GM12878 (cell line): ENCODE results near the gene ALDH1L2. TPM values are rescaled to one million over a fixed set of nuclear protein-coding genes. Genes with fewer than 3 reads are reported as not detected.
"Not testable (repeated sequence)": the region's sequence is repeated elsewhere in the genome, so short reads cannot be mapped to it uniquely, and the experiment has no call there.

ENCODE experiments used
- ATAC-seq: fragments of 200-7000 bp; cut with Tn5 transposase; 3 replicates; pipeline ENCODE4 v1.9.1; 2020; ENCODE audit warnings: mild to moderate bottlenecking, moderate library complexity
- BruUV-seq: library from RNA; stranded (reverse); fragments of 400-500 nt; replicated peaks from 2 replicates; lab custom pipeline; 2021; lab: Mats Ljungman, UMichigan
- CTCF ChIA-PET: fragments of 300-600 bp; sonication (Branson Sonifier 250); formaldehyde crosslinking; extraction: SDS; loops from one replicate; lab custom pipeline; 2021; ENCODE audit warnings: inconsistent platforms; lab: Yijun Ruan, JAX
- POLR2A ChIA-PET: fragments of 350-600 bp; formaldehyde crosslinking; extraction: SDS; loops from one replicate; lab custom pipeline; 2021; ENCODE audit warnings: inconsistent platforms; lab: Charles Lee
- RAD21 ChIA-PET: fragments of 300-600 bp; sonication (Branson Sonifier 250); formaldehyde crosslinking; loops from one replicate; lab custom pipeline; 2023; ENCODE audit warnings: antibody characterized with exemption; ENCODE audit not compliant: unreplicated experiment; lab: Charles Lee
- SMC1A ChIA-PET: fragments of 300-600 bp; sonication (Branson Sonifier 250); formaldehyde crosslinking; loops from one replicate; lab custom pipeline; 2023; ENCODE audit not compliant: unreplicated experiment, uncharacterized antibody; lab: Charles Lee
- DNase-seq: peaks from one replicate; pipeline ENCODE4 v3.0.0-alpha.2; 2011; ENCODE audit warnings: low read depth, low spot score
- FAIRE-seq: peaks from 3 replicates; lab custom pipeline; 2011; peaks lifted over from hg19 to GRCh38; lab: Jason Lieb, UNC
- H2AFZ ChIP-seq: 2 replicates; pipeline ENCODE4 v1.6.0; 2011; ENCODE audit warnings: low read depth, low read length, control low read depth; ENCODE audit not compliant: control insufficient read depth
- H3K27ac ChIP-seq: 2 replicates; pipeline ENCODE4 v1.5.1; 2011; ENCODE audit warnings: control low read depth; ENCODE audit not compliant: control insufficient read depth, insufficient read depth
- H3K27me3 ChIP-seq, 2 experiments: replicated peaks in 1 of 2; 2 replicates each; pipeline versions ENCODE4 v1.6.0 to v1.6.1; 2011; ENCODE audit warnings: low read length in 1 of 2; ENCODE audit not compliant: control insufficient read depth in 2 of 2, insufficient read depth in 2 of 2
- H3K36me3 ChIP-seq, 2 experiments: 2 replicates each; pipeline ENCODE4 v1.5.1; 2011; ENCODE audit warnings: low read length in 1 of 2; ENCODE audit not compliant: control insufficient read depth in 2 of 2, insufficient read depth in 2 of 2
- H3K4me1 ChIP-seq: 2 replicates; pipeline ENCODE4 v1.6.1; 2011; ENCODE audit warnings: mild to moderate bottlenecking, low read length, moderate library complexity, mixed read lengths; ENCODE audit not compliant: control insufficient read depth, insufficient read depth
- H3K4me2 ChIP-seq: 2 replicates; pipeline ENCODE4 v1.6.0; 2011; ENCODE audit warnings: control low read depth; ENCODE audit not compliant: control insufficient read depth, insufficient read depth
- H3K4me3 ChIP-seq: fragments of 200-600 bp; sonication (generic); 2 replicates; pipeline ENCODE4 v1.5.1; 2016
- H3K79me2 ChIP-seq: 2 replicates; pipeline ENCODE4 v1.6.0; 2011; ENCODE audit warnings: low read length; ENCODE audit not compliant: control insufficient read depth, insufficient read depth
- H3K9ac ChIP-seq: 2 replicates; pipeline ENCODE4 v1.8.0; 2011; ENCODE audit warnings: low read length, control low read depth, mixed read lengths; ENCODE audit not compliant: control insufficient read depth, insufficient read depth
- H3K9me3 ChIP-seq: replicated peaks from 3 replicates; pipeline ENCODE4 v1.5.1; 2011; ENCODE audit warnings: mild to moderate bottlenecking, low read length; ENCODE audit not compliant: control insufficient read depth, insufficient read depth
- H4K20me1 ChIP-seq: 2 replicates; pipeline ENCODE4 v1.6.0; 2011; ENCODE audit not compliant: control insufficient read depth, insufficient read depth
- IRF4 ChIP-seq: IDR thresholded peaks from 2 replicates; pipeline ENCODE4 v1.6.1; 2011; ENCODE audit warnings: low read depth, low read length
- NFIC ChIP-seq: IDR thresholded peaks from 2 replicates; pipeline ENCODE4 v1.6.1; 2012; ENCODE audit warnings: low read depth, mild to moderate bottlenecking, inconsistent platforms, low read length, moderate library complexity
- POLR2A ChIP-seq: IDR thresholded peaks from 2 replicates; pipeline ENCODE4 v1.6.1; 2011; ENCODE audit warnings: low read depth, mild to moderate bottlenecking, low read length
- POLR2AphosphoS5 ChIP-seq: IDR thresholded peaks from 2 replicates; pipeline ENCODE4 v1.6.1; 2011; ENCODE audit warnings: mild to moderate bottlenecking, low read length, inconsistent platforms
- SIN3A ChIP-seq: IDR thresholded peaks from 2 replicates; pipeline ENCODE4 v1.6.1; 2012; ENCODE audit warnings: low read depth, low read length, improper control_type of control experiment
- TCF12 ChIP-seq: IDR thresholded peaks from 2 replicates; pipeline ENCODE4 v1.6.1; 2011; ENCODE audit warnings: low read depth, mild to moderate bottlenecking, low read length
- ZNF24 ChIP-seq: fragments of 450-650 bp; IDR thresholded peaks from 2 replicates; pipeline ENCODE4 v1.6.1; 2017; ENCODE audit warnings: antibody characterized with exemption, mild to moderate bottlenecking
- ZNF622 ChIP-seq: fragments of 450-650 bp; IDR thresholded peaks from 2 replicates; pipeline ENCODE4 v1.6.1; 2017; ENCODE audit warnings: mild to moderate bottlenecking, inconsistent platforms
- ZSCAN29 ChIP-seq: fragments of 450-650 bp; IDR thresholded peaks from 2 replicates; pipeline ENCODE4 v1.6.1; 2017; ENCODE audit warnings: mild to moderate bottlenecking, moderate library complexity
- WGBS: methylation state at CpG from one replicate; pipeline ENCODE4 v1.1.6; 2016; ENCODE audit warnings: low lambda C conversion rate; ENCODE audit not compliant: insufficient replicate concordance, insufficient coverage; ENCODE audit errors: missing lambda C conversion rate; 5-methylcytosine and 5-hydroxymethylcytosine counted together
- in situ Hi-C: fragments of 300-500 bp; cut with MboI; formaldehyde crosslinking; loops from 9 replicates; pipeline ENCODE4 v1.14.3; 2018; ENCODE audit warnings: mixed read lengths
- intact Hi-C: fragments of 100-400 bp; cut with micrococcal nuclease; formaldehyde crosslinking; loops from one replicate; pipeline ENCODE4 v1.14.2; 2022; ENCODE audit not compliant: unreplicated experiment
- polyA plus RNA-seq, 11 experiments: library from polyadenylated mRNA; depleted of rRNA in 4 of 11; unstranded in 6 of 11; stranded (reverse) in 5 of 11; fragments of >200 nt; fragmentation: Nextera tagmentation in 4 of 11; fragmentation: Illumina TruSeq in 1 of 11; extraction: Ambion mirVana in 4 of 11; extraction: Trizol in 1 of 11; gene quantifications; 1 replicate in 1 of 11; 2 replicates in 10 of 11; pipeline versions ENCODE4 v1.2.1 to v1.2.3, GENCODE V29; 2011 to 2016; ENCODE audit warnings: inconsistent platforms in 2 of 11, missing spikeins in 2 of 11, low read depth in 1 of 11
- total RNA-seq, 4 experiments: library from RNA; depleted of rRNA in 3 of 4; stranded (reverse); fragments of >200 nt in 3 of 4; fragmentation: Illumina TruSeq in 1 of 4; extraction: Trizol in 1 of 4; gene quantifications; 2 replicates each; pipeline versions ENCODE4 v1.2.1 to v1.2.3, GENCODE V29; 2013 to 2021

Gene ALDH1L2
- total and polyA plus RNA-seq, 10 of the 15 experiments (the other 5 are each of a cell fraction or from before 2014, with no cell fraction given) = 0.15 to 13.7 (median 8.5) TPM

GRCh38 chr12:104985206-104985605 lies 99.1 kb downstream of the ALDH1L2 start:
- Histone ChIP-seq H4K20me1 (no peaks in the 10 kb centered on the region), H3K4me1 (0 out of 2 replicates have a peak, but pooled peaks cover 5% of the 10 kb centered on the region), H3K9me3 (peaks cover 6% of the 10 kb centered on the region; the same call in 2 of the 3 replicates), H3K27ac (no peak overlapping the region), H3K79me2 (peaks cover 39% of the 10 kb centered on the region), H3K36me3 (peaks cover 0 to 7% of the 10 kb centered on the region in 2 experiments; a peak in 2 of 4 replicates), H3K9ac (no peak overlapping the region), H3K4me3 (peak overlapping the region; percentile 76), H3K4me2 (peak overlapping the region; percentile 36), H2AFZ (peak overlapping the region; percentile 99; the same call in 1 of the 2 replicates), H3K27me3 (no peaks in the 10 kb centered on the region)
- in situ Hi-C loops = no loop called here
- no peak for TF ChIP-seq IRF4
- no peak for TF ChIP-seq SIN3A
- TF ChIP-seq ZNF622 = no peak
- TF ChIP-seq NFIC = no peak
- no peak for TF ChIP-seq POLR2A
- TF ChIP-seq TCF12 = no peak
- no peak for TF ChIP-seq ZNF24
- TF ChIP-seq ZSCAN29 = no peak
- no peak for TF ChIP-seq POLR2AphosphoS5
- ChIA-PET CTCF (interaction anchor here (1.9 kb wide), 1 partner anchor 26 kb away, joined by 5 read pairs; no protein-coding TSS in a partner anchor), SMC1A (interaction anchor here (0.9 to 1.1 kb wide), 2 partner anchors 19 to 51 kb away, joined by 3 to 4 read pairs; no protein-coding TSS in a partner anchor), POLR2A (no interaction called here), RAD21 (interaction anchor here (1.0 kb wide), 1 partner anchor 304 kb away, joined by 3 read pairs; no protein-coding TSS in a partner anchor)
- DNase-seq (no peak), ATAC-seq (no peak), FAIRE-seq (no peak)
- BruUV-seq = no TSS peak
- intact Hi-C loops = loop anchor here (5.0 kb wide), 1 partner anchor 67 kb away; no protein-coding TSS in a partner anchor
- WGBS = 28% methylated on average over 4 of the region's 4 CpGs

- 91% methylated on average over 15 of the region's 15 CpGs for WGBS
- H2AFZ ChIP-seq, RAD21 ChIA-PET, H3K79me2 ChIP-seq, H3K4me2 ChIP-seq, POLR2A ChIA-PET, H3K27me3 ChIP-seq, intact Hi-C loops, H4K20me1 ChIP-seq, H3K9me3 ChIP-seq, BruUV-seq, H3K4me3 ChIP-seq, H3K36me3 ChIP-seq, H3K27ac ChIP-seq, H3K9ac ChIP-seq, FAIRE-seq, ATAC-seq, in situ Hi-C loops, DNase-seq: not testable (repeated sequence)
- peaks cover 11% of the 10 kb centered on the region for H3K4me1 ChIP-seq
- ChIA-PET CTCF (interaction anchor here (1.3 kb wide), 1 partner anchor 596 kb away, joined by 5 read pairs; no protein-coding TSS in a partner anchor), SMC1A (interaction anchor here (1.1 to 3.1 kb wide), 5 partner anchors 11 to 596 kb away, joined by 3 to 13 read pairs (median 6); partner anchors contain the start of gene SLC41A2)
Measured at GRCh38 chr12:104977688-104978087, 106.6 kb downstream of the ALDH1L2 start.
